ENCODE results near the gene RREB1.

The RREB1 gene

DNA sequence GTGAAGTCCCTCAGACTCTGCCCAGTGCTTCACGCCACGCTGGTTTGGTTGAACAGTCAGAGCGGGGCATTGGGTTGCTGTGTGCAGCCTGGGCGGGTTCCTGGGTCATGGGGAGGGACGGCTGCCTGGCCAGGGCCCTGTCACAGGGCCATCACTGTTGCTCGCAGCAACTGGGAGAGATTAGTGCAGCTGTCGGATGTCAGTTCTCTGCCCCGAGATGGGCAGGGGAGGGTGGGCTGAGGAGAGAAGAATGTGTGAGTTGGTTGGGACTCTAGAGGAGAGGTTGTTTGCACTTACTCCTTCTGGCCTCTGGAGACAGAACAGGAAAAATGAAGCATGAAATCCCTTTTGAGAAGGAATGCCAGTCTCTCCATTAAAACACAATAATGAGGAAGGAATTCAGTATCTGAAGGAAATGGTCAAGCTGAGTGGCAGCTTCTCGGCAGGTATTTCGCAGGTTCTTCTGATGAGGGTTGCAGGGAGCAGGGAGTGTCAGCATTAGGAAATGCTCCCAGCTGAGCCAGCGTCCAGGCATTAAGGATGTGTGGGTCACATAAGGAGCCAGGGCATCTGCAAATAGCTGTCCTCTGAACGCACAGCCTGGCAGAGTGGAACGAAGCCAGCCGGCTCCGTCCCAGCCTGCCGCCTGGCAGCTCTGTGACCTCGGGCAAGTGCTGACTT, 109.3 kb downstream of the RREB1 start:
- Histone ChIP-seq H3K9me3 (replicated peaks in 1 of 11) (no peaks in the 10 kb centered on the region), H4K20me1 (peaks cover 0 to 86% (median 21%) of the 10 kb centered on the region in 11 experiments; a peak in 12 of 22 replicates), H3K27me3 (no peaks in the 10 kb centered on the region), H3K36me3 (peaks cover 89 to 100% (median 96%) of the 10 kb centered on the region in 11 experiments), H3K9ac (peak overlapping the region in 1 of 11 experiments; percentile 21; a peak in 1 of 22 replicates), H3K4me1 (peaks cover 0 to 51% (median 29%) of the 10 kb centered on the region in 10 experiments; a peak in 14 of 20 replicates), H3K27ac (peak overlapping the region in 3 of 11 experiments; percentile 4 to 32 (median 4); a peak in 3 of 22 replicates), H3K4me3 (no peak overlapping the region), H3K4me2 (peak overlapping the region in 4 of 11 experiments; percentile 64 to 75 (median 70); a peak in 8 of 22 replicates)
- no peak for TF ChIP-seq Cebpa-rat (IDR thresholded peaks at IDR 0.05)

DNA sequence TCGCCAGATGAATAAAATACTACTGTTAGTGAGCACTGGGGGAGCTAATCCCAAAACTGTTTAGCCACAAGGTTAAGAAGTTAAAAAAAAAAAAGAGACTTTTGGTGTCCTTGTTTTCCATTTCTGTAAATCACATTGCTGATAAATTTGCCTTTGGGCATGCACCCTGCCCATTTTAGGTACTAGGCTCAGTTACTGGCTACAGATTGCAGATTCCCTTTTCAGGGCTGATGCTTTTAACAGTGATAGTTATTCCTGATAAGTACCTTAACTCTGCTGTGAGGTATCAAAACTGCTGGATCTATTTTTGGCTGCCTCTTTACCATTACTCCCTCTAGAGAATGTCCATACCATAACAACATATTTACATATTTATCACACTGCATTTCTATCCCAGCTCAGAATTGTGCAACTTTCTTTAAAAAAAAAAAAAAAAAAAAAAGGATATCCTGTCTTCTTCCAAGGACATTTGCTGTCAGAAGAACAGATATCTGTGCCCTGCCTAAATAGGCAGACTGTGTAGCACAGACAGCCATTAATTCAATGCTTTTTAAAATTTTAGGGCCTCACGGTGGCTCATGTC, 110.7 kb downstream of the RREB1 start:
- Histone ChIP-seq H3K27ac (peak overlapping the region in 7 of 11 experiments; percentile 0 to 44 (median 28); a peak in 9 of 22 replicates), H3K36me3 (peaks cover 89 to 100% (median 96%) of the 10 kb centered on the region in 11 experiments), H3K27me3 (no peaks in the 10 kb centered on the region), H4K20me1 (peaks cover 0 to 92% (median 21%) of the 10 kb centered on the region in 11 experiments; a peak in 12 of 22 replicates), H3K9me3 (replicated peaks in 1 of 11) (no peaks in the 10 kb centered on the region), H3K9ac (peak overlapping the region in 4 of 11 experiments; percentile 6 to 36 (median 15); a peak in 4 of 22 replicates), H3K4me2 (peak overlapping the region in 7 of 11 experiments; percentile 12 to 75 (median 64); a peak in 13 of 22 replicates), H3K4me1 (peaks cover 0 to 51% (median 30%) of the 10 kb centered on the region in 10 experiments; a peak in 14 of 20 replicates), H3K4me3 (0 out of 20 replicates have a peak overlapping the region, but pooled peaks of 1 of the 10 experiments have one; percentile 24)
- no peak for TF ChIP-seq Cebpa-rat (IDR thresholded peaks at IDR 0.05)

DNA sequence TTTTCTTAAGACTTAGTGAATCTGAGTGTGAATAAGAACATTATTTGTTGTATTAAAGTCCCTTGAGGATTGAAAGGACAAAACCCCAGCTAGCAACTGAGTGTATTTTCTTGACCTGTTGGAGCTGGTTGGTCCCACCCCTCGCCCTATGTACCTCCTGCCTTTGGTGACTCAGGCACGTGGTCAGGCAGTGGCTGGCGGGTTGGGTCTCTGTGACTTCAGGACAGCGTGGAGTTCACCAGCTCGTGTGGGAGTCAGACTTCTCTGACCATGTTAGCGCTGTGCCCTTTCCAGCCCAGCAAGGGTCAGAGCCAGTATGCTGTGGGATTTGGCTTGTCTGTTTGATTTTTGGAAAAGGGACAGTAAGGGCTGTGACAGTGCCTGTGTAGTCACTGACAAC, 111.5 kb downstream of the RREB1 start:
- no peaks in the 10 kb centered on the region for H3K27me3 ChIP-seq
- H4K20me1 ChIP-seq = peaks cover 1 to 93% (median 18%) of the 10 kb centered on the region in 11 experiments; a peak in 13 of 22 replicates
- H3K4me2 ChIP-seq = peak overlapping the region in 6 of 11 experiments; percentile 52 to 75 (median 66); a peak in 9 of 22 replicates
- no peak for TF ChIP-seq Cebpa-rat (IDR thresholded peaks at IDR 0.05)
- no peak overlapping the region for H3K4me3 ChIP-seq
- peak overlapping the region in 5 of 11 experiments; percentile 4 to 36 (median 17); a peak in 3 of 22 replicates for H3K9ac ChIP-seq
- H3K4me1 ChIP-seq = peaks cover 4 to 59% (median 32%) of the 10 kb centered on the region in 10 experiments
- peak overlapping the region in 9 of 11 experiments; percentile 10 to 44 (median 29); a peak in 11 of 22 replicates for H3K27ac ChIP-seq
- H3K9me3 ChIP-seq (replicated peaks in 1 of 11) = no peaks in the 10 kb centered on the region
- peaks cover 89 to 100% (median 92%) of the 10 kb centered on the region in 11 experiments for H3K36me3 ChIP-seq

DNA sequence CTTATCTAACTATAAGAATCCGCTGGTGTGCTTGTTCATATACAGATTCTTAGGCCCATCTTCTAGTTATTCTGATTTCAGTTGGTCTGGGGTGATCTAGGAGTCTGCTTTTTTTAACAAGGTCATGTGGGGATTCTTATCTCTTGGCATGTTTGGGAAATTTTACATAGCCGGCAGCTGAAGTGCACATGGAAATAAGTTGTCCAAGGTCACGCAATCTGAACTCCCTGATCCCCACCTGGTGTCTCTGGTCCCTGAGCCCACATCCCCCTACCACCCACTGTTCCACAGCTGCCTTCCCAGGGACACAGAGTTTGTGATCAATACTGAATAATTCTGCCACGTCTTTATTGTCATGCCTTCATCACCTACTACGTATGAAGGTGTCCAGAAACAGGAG, 114.4 kb downstream of the RREB1 start:
- Histone ChIP-seq H3K36me3 (peaks cover 87 to 100% (median 91%) of the 10 kb centered on the region in 11 experiments), H3K4me1 (peaks cover 13 to 52% (median 37%) of the 10 kb centered on the region in 10 experiments), H4K20me1 (peaks cover 7 to 95% (median 29%) of the 10 kb centered on the region in 11 experiments; a peak in 14 of 22 replicates), H3K27me3 (no peaks in the 10 kb centered on the region), H3K9ac (no peak overlapping the region), H3K27ac (no peak overlapping the region), H3K4me2 (no peak overlapping the region), H3K4me3 (no peak overlapping the region), H3K9me3 (replicated peaks in 1 of 11) (no peaks in the 10 kb centered on the region)
- no peak for TF ChIP-seq Cebpa-rat (IDR thresholded peaks at IDR 0.05)

DNA sequence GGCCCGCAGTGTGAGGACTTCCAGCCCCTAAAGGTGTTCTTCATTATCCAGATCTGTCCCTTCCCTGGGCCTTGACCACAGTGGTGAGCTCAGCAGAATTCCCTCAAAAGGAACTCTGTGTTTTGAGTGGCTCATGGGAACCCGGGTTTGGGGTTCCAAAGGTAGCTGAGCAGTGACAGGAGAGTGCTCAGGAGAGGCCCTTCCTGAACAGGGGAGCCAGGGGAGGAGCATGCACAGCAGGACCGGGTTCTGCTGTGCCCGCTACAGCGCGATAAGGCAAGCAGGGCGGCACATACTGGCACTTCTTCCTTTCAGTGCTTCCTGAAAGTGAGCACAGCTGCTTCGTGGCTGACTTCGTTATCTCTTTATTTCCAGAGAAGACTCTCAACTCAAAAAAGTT, 117.0 kb downstream of the RREB1 start:
- Histone ChIP-seq H3K9me3 (replicated peaks in 1 of 11) (no peaks in the 10 kb centered on the region), H3K4me2 (peak overlapping the region; percentile 16 to 67 (median 39); a peak in 20 of 22 replicates), H4K20me1 (peaks cover 6 to 92% (median 20%) of the 10 kb centered on the region in 11 experiments; a peak in 15 of 22 replicates), H3K36me3 (peaks cover 87 to 100% (median 95%) of the 10 kb centered on the region in 11 experiments), H3K9ac (peak overlapping the region in 4 of 11 experiments; percentile 1 to 44 (median 17); a peak in 5 of 22 replicates), H3K4me1 (peaks cover 10 to 26% (median 14%) of the 10 kb centered on the region in 10 experiments), H3K4me3 (no peak overlapping the region), H3K27me3 (no peaks in the 10 kb centered on the region), H3K27ac (peak overlapping the region in 9 of 11 experiments; percentile 1 to 53 (median 32); a peak in 10 of 22 replicates)
- no peak for TF ChIP-seq Cebpa-rat (IDR thresholded peaks at IDR 0.05)

DNA sequence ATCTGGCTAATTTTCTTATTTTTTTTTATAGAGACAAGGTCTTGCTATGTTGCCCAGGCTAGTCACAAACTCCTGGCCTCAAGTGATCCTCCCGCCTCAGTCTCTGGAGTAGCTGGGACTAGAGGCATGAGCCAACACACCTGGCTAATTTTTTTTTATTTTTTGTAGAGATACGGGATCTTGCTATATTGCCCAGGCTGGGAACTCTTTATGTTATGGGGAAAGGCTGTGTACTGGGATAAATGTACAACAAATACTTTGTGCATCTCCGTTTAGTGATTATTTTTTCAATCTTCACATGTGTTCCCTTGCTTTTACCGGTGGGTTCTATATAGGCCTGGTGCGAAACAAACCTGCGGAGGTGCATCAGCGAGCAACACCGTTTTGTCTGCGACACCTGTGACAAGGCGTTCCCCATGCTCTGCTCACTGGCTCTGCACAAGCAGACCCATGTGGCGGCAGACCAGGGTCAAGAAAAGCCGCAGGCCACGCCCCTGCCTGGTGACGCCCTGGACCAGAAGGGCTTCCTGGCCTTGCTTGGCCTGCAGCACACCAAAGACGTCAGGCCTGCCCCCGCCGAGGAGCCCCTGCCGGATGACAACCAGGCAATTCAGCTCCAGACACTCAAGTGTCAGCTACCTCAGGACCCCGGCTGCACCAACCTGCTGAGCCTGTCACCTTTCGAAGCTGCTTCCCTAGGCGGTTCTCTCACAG, 121.1 kb downstream of the RREB1 start:
- Histone ChIP-seq H3K36me3 (peaks cover 89 to 100% (median 97%) of the 10 kb centered on the region in 11 experiments), H3K9ac (no peak overlapping the region), H3K27ac (no peak overlapping the region), H3K4me2 (no peak overlapping the region), H3K4me1 (peaks cover 11 to 28% (median 22%) of the 10 kb centered on the region in 10 experiments), H3K4me3 (no peak overlapping the region), H3K9me3 (replicated peaks in 1 of 11) (no peaks in the 10 kb centered on the region), H4K20me1 (peaks cover 4 to 97% (median 36%) of the 10 kb centered on the region in 11 experiments; a peak in 16 of 22 replicates), H3K27me3 (no peaks in the 10 kb centered on the region)
- no peak for TF ChIP-seq Cebpa-rat (IDR thresholded peaks at IDR 0.05)

DNA sequence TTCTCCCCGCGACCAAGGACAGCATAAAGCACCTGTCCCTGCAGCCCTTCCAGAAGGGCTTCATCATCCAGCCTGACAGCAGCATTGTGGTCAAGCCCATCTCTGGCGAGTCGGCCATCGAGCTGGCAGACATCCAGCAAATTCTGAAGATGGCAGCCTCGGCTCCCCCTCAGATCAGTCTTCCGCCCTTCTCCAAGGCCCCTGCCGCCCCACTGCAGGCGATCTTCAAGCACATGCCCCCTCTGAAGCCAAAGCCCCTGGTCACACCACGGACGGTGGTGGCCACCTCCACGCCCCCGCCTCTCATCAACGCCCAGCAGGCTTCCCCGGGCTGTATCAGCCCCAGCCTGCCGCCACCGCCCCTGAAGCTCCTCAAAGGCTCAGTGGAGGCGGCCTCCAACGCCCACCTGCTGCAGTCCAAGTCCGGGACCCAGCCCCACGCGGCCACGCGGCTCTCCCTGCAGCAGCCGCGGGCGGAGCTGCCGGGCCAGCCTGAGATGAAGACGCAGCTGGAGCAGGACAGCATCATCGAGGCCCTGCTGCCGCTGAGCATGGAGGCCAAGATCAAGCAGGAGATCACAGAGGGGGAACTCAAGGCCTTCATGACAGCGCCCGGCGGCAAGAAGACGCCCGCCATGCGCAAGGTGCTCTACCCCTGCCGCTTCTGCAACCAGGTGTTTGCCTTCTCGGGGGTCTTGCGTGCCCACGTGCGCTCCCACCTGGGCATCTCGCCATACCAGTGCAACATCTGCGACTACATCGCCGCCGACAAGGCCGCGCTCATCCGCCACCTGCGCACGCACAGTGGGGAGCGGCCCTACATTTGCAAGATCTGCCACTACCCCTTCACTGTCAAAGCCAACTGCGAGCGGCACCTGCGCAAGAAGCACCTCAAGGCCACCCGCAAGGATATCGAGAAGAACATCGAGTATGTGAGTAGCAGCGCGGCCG, 121.9 kb downstream of the RREB1 start:
- Histone ChIP-seq H3K4me2 (no peak overlapping the region), H4K20me1 (peaks cover 12 to 97% (median 40%) of the 10 kb centered on the region in 11 experiments; a peak in 17 of 22 replicates), H3K36me3 (peaks cover 95 to 100% (median 99%) of the 10 kb centered on the region in 11 experiments), H3K27me3 (no peaks in the 10 kb centered on the region), H3K9ac (no peak overlapping the region), H3K4me3 (no peak overlapping the region), H3K4me1 (peaks cover 6 to 22% (median 18%) of the 10 kb centered on the region in 10 experiments), H3K27ac (no peak overlapping the region), H3K9me3 (replicated peaks in 1 of 11) (no peaks in the 10 kb centered on the region)
- TF ChIP-seq Cebpa-rat (IDR thresholded peaks at IDR 0.05) = no peak

Measured in BLaER1 treated with 17β-estradiol and CSF1 and Interleukin-3, amounts not matched to agents 10 nM and 100 nM (cell line).